AG04450 (cell line): ENCODE results near the gene SORCS2. TPM values are rescaled to one million over a fixed set of nuclear protein-coding genes. Genes with fewer than 3 reads are reported as not detected.

Experiments
- CTCF ChIA-PET: fragments of 300-600, 350-600 bp; formaldehyde crosslinking; extraction: SDS; loops from one replicate; lab custom pipeline; 2022; ENCODE audit warnings: antibody characterized with exemption, inconsistent platforms; lab: Charles Lee
- POLR2A ChIA-PET: fragments of 350-600 bp; formaldehyde crosslinking; extraction: SDS; loops from one replicate; lab custom pipeline; 2021; ENCODE audit warnings: antibody characterized with exemption, inconsistent platforms; lab: Yijun Ruan, JAX
- DNase-seq: peaks from one replicate; pipeline ENCODE4 v3.0.0-alpha.2; 2011; ENCODE audit warnings: low read depth, low spot score
- H3K27ac ChIP-seq: one replicate; pipeline ENCODE4 v1.5.1; 2012; ENCODE audit warnings: low read depth, low read length, control low read depth
- H3K27me3 ChIP-seq: one replicate; pipeline ENCODE4 v1.6.0; 2012; ENCODE audit warnings: low read length; ENCODE audit not compliant: control insufficient read depth, insufficient read depth
- H3K4me3 ChIP-seq: 2 replicates; pipeline ENCODE4 v1.5.1; 2011; ENCODE audit warnings: mild to moderate bottlenecking, low read depth, low read length, control low read depth
- H3K9me3 ChIP-seq: 2 replicates; pipeline ENCODE4 v1.5.1; 2012; ENCODE audit warnings: low read length; ENCODE audit not compliant: control insufficient read depth, insufficient read depth
- CTCF ChIP-seq: IDR thresholded peaks from 2 replicates; pipeline ENCODE4 v1.5.1; 2011; ENCODE audit warnings: low read depth, low read length, control low read depth, inconsistent platforms
- polyA plus RNA-seq: library from polyadenylated mRNA; depleted of rRNA; stranded (reverse); fragments of >200 nt; gene quantifications from 2 replicates; pipeline ENCODE4 v1.2.3, GENCODE V29; 2011

SORCS2 gene
- polyA plus RNA-seq, 1 experiment = 0.29 TPM

- no peak for DNase-seq
- no peak overlapping the region for H3K4me3 ChIP-seq
- peaks cover 12% of the 10 kb centered on the region for H3K9me3 ChIP-seq
- CTCF ChIA-PET = no interaction called here
- no peak overlapping the region for H3K27ac ChIP-seq
- H3K27me3 ChIP-seq = peaks cover 27% of the 10 kb centered on the region
- POLR2A ChIA-PET = no interaction called here
- TF ChIP-seq CTCF = no peak
Measured at GRCh38 chr4:7466215-7466614, 273.9 kb downstream of the SORCS2 start.

GRCh38 chr4:7466904-7467303, 274.6 kb downstream of the SORCS2 start:
- TF ChIP-seq CTCF = no peak
- ChIA-PET POLR2A (no interaction called here), CTCF (no interaction called here)
- Histone ChIP-seq H3K9me3 (peaks cover 12% of the 10 kb centered on the region), H3K27me3 (peaks cover 28% of the 10 kb centered on the region), H3K27ac (no peak overlapping the region), H3K4me3 (no peak overlapping the region)
- DNase-seq = no peak

GRCh38 chr4:7467471-7467870, 275.1 kb downstream of the SORCS2 start:
- POLR2A ChIA-PET = no interaction called here

GRCh38 chr4:7469023-7469422, 276.7 kb downstream of the SORCS2 start:
- ChIA-PET CTCF (no interaction called here), POLR2A (no interaction called here)
- H3K9me3 ChIP-seq = peaks cover 11% of the 10 kb centered on the region
- no peak overlapping the region for H3K27ac ChIP-seq
- H3K4me3 ChIP-seq = no peak overlapping the region
- DNase-seq = no peak
- H3K27me3 ChIP-seq = peaks cover 25% of the 10 kb centered on the region
- no peak for TF ChIP-seq CTCF

More at GRCh38 chr4:7467471-7467870, 275.1 kb downstream of the SORCS2 start:
- CTCF ChIA-PET = no interaction called here
- no peak for TF ChIP-seq CTCF
- no peak for DNase-seq
- H3K4me3 ChIP-seq = no peak overlapping the region
- H3K27me3 ChIP-seq = peaks cover 27% of the 10 kb centered on the region
- H3K27ac ChIP-seq = no peak overlapping the region
- peaks cover 12% of the 10 kb centered on the region for H3K9me3 ChIP-seq

- ChIA-PET CTCF (no interaction called here), POLR2A (no interaction called here)
- H3K4me3 ChIP-seq = no peak overlapping the region
- no peak for TF ChIP-seq CTCF
- no peak overlapping the region for H3K27ac ChIP-seq
- peaks cover 8% of the 10 kb centered on the region for H3K9me3 ChIP-seq
- no peak for DNase-seq
- H3K27me3 ChIP-seq = peaks cover 22% of the 10 kb centered on the region
Measured at GRCh38 chr4:7470111-7470510, 277.8 kb downstream of the SORCS2 start.
